ENCODE data around the gene LEMD2. TPM values are rescaled to one million over a fixed set of nuclear protein-coding genes. Genes with fewer than 3 reads are reported as not detected.

Gene LEMD2
- total RNA-seq, 1 experiment from 2014 or later: 65.9 TPM

GRCh38 chr6:33787346-33787953, 1.5 kb downstream of the LEMD2 start:
- Histone ChIP-seq H3K9me3 (ENCODE audit: insufficient read depth, low read depth) (no peaks in the 10 kb centered on the region), H3K4me2 (peak overlapping the region; percentile 94), H3K27me3 (ENCODE audit: insufficient read depth, low read depth) (no peaks in the 10 kb centered on the region), H3K4me1 (replicated peaks; ENCODE audit: insufficient read depth) (peaks cover 27% of the 10 kb centered on the region), H3K36me3 (ENCODE audit: low read depth) (0 out of 2 replicates have a peak, but pooled peaks cover 12% of the 10 kb centered on the region), H2AFZ (peak overlapping the region; percentile 95), H3K79me2 (ENCODE audit: low read depth) (peaks cover 35% of the 10 kb centered on the region), H3K4me3 (peak overlapping the region; percentile 96), H4K20me1 (ENCODE audit: insufficient read depth) (peaks cover 13% of the 10 kb centered on the region), H3K9me2 (ENCODE audit: insufficient read depth) (no peaks in the 10 kb centered on the region), H3K27ac (peak overlapping the region; percentile 57), H3F3A (ENCODE audit: insufficient read depth, low read depth) (peaks cover 7% of the 10 kb centered on the region)
- peak in 1 of 2 experiments; percentile 52 for DNase-seq
- POLR2A ChIA-PET (ENCODE audit: unreplicated experiment): interaction anchor here (0.6 kb wide), 1 partner anchor 36 kb away, joined by 6 read pairs; no protein-coding TSS in a partner anchor
- CTCF ChIA-PET: interaction anchor here (0.6 kb wide), 1 partner anchor 8 kb away, joined by 4 read pairs; no protein-coding TSS in a partner anchor
- no peak for TF ChIP-seq CTCF (conservative IDR thresholded peaks at IDR 0.05)
- BruUV-seq (replicated peaks): TSS peak; percentile 29
- intact Hi-C loops (cut with micrococcal nuclease; ENCODE audit: unreplicated experiment): loop anchor here (10.0 kb wide), 1 partner anchor 457 kb away; the partner anchor contains the start of gene SMIM29

GRCh38 chr6:33786736-33787135, 2.2 kb downstream of the LEMD2 start:
- Histone ChIP-seq H3K9me3 (ENCODE audit: insufficient read depth, low read depth) (no peaks in the 10 kb centered on the region), H3K27me3 (ENCODE audit: insufficient read depth, low read depth) (no peaks in the 10 kb centered on the region), H3K36me3 (ENCODE audit: low read depth) (0 out of 2 replicates have a peak, but pooled peaks cover 12% of the 10 kb centered on the region), H3K9me2 (ENCODE audit: insufficient read depth) (no peaks in the 10 kb centered on the region), H4K20me1 (ENCODE audit: insufficient read depth) (peaks cover 13% of the 10 kb centered on the region), H3K4me1 (replicated peaks; ENCODE audit: insufficient read depth) (peaks cover 34% of the 10 kb centered on the region), H3K79me2 (ENCODE audit: low read depth) (peaks cover 35% of the 10 kb centered on the region), H2AFZ (no peak overlapping the region), H3K27ac (no peak overlapping the region), H3F3A (ENCODE audit: insufficient read depth, low read depth) (peaks cover 14% of the 10 kb centered on the region), H3K4me3 (no peak overlapping the region), H3K4me2 (peak overlapping the region; percentile 94)
- intact Hi-C loops (cut with micrococcal nuclease; ENCODE audit: unreplicated experiment): loop anchor here (10.0 kb wide), 1 partner anchor 458 kb away; the partner anchor contains the start of gene SMIM29
- TF ChIP-seq EZH2 (IDR thresholded peaks at IDR 0.05; ENCODE audit: low read depth): no peak
- TF ChIP-seq CTCF (conservative IDR thresholded peaks at IDR 0.05): no peak
- DNase-seq: no peak
- CTCF ChIA-PET: no interaction called here
- POLR2A ChIA-PET (ENCODE audit: unreplicated experiment): no interaction called here
- no TSS peak for BruUV-seq (replicated peaks)

- POLR2A ChIA-PET (ENCODE audit: unreplicated experiment): no interaction called here
- peaks cover 13% of the 10 kb centered on the region for H4K20me1 ChIP-seq (ENCODE audit: insufficient read depth)
- H3K27me3 ChIP-seq (ENCODE audit: insufficient read depth, low read depth): no peaks in the 10 kb centered on the region
- H3K79me2 ChIP-seq (ENCODE audit: low read depth): peaks cover 36% of the 10 kb centered on the region
- no peak overlapping the region for H3K4me3 ChIP-seq
- CTCF ChIA-PET: no interaction called here
- BruUV-seq (replicated peaks): no TSS peak
- H3K9me2 ChIP-seq (ENCODE audit: insufficient read depth): no peaks in the 10 kb centered on the region
- peaks cover 43% of the 10 kb centered on the region for H3K4me1 ChIP-seq (replicated peaks; ENCODE audit: insufficient read depth)
- TF ChIP-seq EZH2 (IDR thresholded peaks at IDR 0.05; ENCODE audit: low read depth) (no peak), CTCF (conservative IDR thresholded peaks at IDR 0.05) (no peak)
- peaks cover 21% of the 10 kb centered on the region for H3F3A ChIP-seq (ENCODE audit: insufficient read depth, low read depth)
- no peak overlapping the region for H3K4me2 ChIP-seq
- H2AFZ ChIP-seq: no peak overlapping the region
- H3K36me3 ChIP-seq (ENCODE audit: low read depth): 0 out of 2 replicates have a peak, but pooled peaks cover 15% of the 10 kb centered on the region
- no peak overlapping the region for H3K27ac ChIP-seq
- DNase-seq: no peak
- intact Hi-C loops (cut with micrococcal nuclease; ENCODE audit: unreplicated experiment): loop anchor here (10.0 kb wide), 1 partner anchor 459 kb away; the partner anchor contains the start of gene SMIM29
- H3K9me3 ChIP-seq (ENCODE audit: insufficient read depth, low read depth): no peaks in the 10 kb centered on the region
Measured at GRCh38 chr6:33785778-33786177, 3.2 kb downstream of the LEMD2 start.

Data from PC-9 (cell line).